Neural crest cell (in vitro differentiated cells): ENCODE measurements around the gene PRDM16. TPM values are rescaled to one million over a fixed set of nuclear protein-coding genes. Genes with fewer than 3 reads are reported as not detected.

Source experiments
- DNase-seq: peaks from one replicate; pipeline ENCODE4 v3.0.0; 2021; ENCODE audit warnings: low read depth, mixed read lengths, low spot score
- H3K27ac Mint-ChIP-seq: one replicate; pipeline ENCODE4 v1.8.0; 2021; ENCODE audit warnings: mild to moderate bottlenecking, mixed read lengths; ENCODE audit not compliant: unreplicated experiment
- H3K27me3 Mint-ChIP-seq: 2 replicates; pipeline ENCODE4 v1.8.0; 2021; ENCODE audit warnings: low read depth, mild to moderate bottlenecking, mixed read lengths
- H3K36me3 Mint-ChIP-seq: 2 replicates; pipeline ENCODE4 v1.8.0; 2021; ENCODE audit warnings: low read depth, mild to moderate bottlenecking, mixed read lengths
- H3K4me1 Mint-ChIP-seq: 2 replicates; pipeline ENCODE4 v1.8.0; 2021; ENCODE audit warnings: mixed read lengths
- H3K4me3 Mint-ChIP-seq: one replicate; pipeline ENCODE4 v1.8.0; 2021; ENCODE audit warnings: mild to moderate bottlenecking, mixed read lengths
- H3K9me3 Mint-ChIP-seq: 2 replicates; pipeline ENCODE4 v1.8.0; 2021; ENCODE audit warnings: mixed read lengths
- CTCF ChIP-seq: fragments of 200-600 bp; sonication (generic); conservative IDR thresholded peaks from 2 replicates; pipeline ENCODE4 v1.5.0; 2021; ENCODE audit warnings: antibody characterized with exemption, mild to moderate bottlenecking
- total RNA-seq: library from RNA; stranded (reverse); gene quantifications from 2 replicates; pipeline ENCODE4 v1.2.1, GENCODE V29; 2021

The PRDM16 gene
- total RNA-seq, 1 donor from 2014 or later: 11.7 TPM

- H3K9me3 Mint-ChIP-seq: no peaks in the 10 kb centered on the region
- no peaks in the 10 kb centered on the region for H3K4me1 Mint-ChIP-seq
- no peak for DNase-seq
- no peaks in the 10 kb centered on the region for H3K36me3 Mint-ChIP-seq
- H3K27ac Mint-ChIP-seq: no peak overlapping the region
- H3K4me3 Mint-ChIP-seq: no peak overlapping the region
- H3K27me3 Mint-ChIP-seq: no peaks in the 10 kb centered on the region
- no peak for TF ChIP-seq CTCF
Measured at GRCh38 chr1:3378411-3379208, 309.6 kb downstream of the PRDM16 start.

DNA sequence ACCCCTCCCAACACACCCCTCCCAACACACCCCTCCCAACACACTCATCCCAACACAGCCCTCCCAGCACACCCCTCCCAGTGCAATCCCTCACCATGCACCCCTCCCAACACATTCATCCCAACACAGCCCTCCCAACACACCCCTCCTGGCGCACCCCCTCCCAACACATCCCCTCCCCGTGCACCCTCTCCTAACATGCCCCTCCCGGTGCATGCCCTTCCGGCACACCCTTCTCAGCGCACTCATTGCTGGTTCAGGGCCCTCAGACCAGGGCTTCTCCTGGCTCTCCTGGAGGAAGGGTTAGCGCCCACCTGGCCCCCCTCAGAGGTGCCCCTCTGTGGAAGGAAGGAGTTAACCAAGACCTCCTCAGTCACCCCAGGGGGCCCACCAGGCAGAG, 310.9 kb downstream of the PRDM16 start:
- Mint-ChIP-seq H3K9me3 (no peaks in the 10 kb centered on the region), H3K27ac (no peak overlapping the region), H3K36me3 (no peaks in the 10 kb centered on the region), H3K27me3 (no peaks in the 10 kb centered on the region), H3K4me1 (no peaks in the 10 kb centered on the region), H3K4me3 (no peak overlapping the region)
- no peak for DNase-seq
- TF ChIP-seq CTCF: no peak

DNA sequence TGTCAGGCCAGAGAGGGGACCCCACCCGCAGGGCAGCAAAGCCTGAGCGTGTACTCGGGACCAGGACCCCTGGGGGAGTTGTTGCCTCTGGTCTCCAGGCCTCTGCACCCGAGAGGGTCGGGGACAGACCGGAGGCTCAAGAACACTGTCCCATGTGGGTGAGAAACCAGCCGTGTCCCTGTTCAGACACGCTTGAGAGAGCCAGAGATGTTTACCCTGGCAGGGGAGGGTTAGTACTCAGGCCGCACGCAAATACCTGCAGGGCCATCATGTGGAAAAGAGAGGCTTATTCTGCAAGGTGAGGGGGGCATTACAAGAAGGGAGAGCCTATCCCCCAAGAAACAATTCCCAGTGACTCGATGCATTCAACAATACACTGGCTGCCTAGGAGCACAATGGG, 311.5 kb downstream of the PRDM16 start:
- Mint-ChIP-seq H3K36me3 (no peaks in the 10 kb centered on the region), H3K4me3 (no peak overlapping the region), H3K9me3 (no peaks in the 10 kb centered on the region), H3K27me3 (no peaks in the 10 kb centered on the region), H3K4me1 (no peaks in the 10 kb centered on the region), H3K27ac (no peak overlapping the region)
- DNase-seq: no peak
- TF ChIP-seq CTCF: no peak

DNA sequence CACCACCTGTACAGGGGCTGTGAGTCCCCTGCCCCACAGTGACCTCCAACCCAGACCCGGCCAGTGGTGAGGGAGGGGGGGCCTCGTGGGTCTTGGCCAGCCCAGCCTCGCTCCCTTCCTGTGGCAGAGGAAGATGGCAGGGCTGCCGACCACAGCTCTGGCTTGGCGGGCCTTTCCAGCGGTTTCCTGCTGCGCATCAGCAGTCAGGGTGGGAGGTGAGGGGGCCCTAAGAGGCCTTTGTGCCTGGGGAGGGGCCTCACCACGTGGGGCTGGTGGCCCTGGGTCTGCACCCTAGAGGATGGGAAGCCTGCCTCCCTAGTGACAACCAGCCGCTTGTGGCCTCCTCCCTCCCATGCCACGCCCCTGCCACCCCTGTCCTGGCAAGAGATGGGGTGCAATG, 312.9 kb downstream of the PRDM16 start:
- Mint-ChIP-seq H3K4me3 (no peak overlapping the region), H3K4me1 (no peaks in the 10 kb centered on the region), H3K36me3 (no peaks in the 10 kb centered on the region), H3K27ac (no peak overlapping the region), H3K27me3 (no peaks in the 10 kb centered on the region), H3K9me3 (no peaks in the 10 kb centered on the region)
- TF ChIP-seq CTCF: no peak
- no peak for DNase-seq

DNA sequence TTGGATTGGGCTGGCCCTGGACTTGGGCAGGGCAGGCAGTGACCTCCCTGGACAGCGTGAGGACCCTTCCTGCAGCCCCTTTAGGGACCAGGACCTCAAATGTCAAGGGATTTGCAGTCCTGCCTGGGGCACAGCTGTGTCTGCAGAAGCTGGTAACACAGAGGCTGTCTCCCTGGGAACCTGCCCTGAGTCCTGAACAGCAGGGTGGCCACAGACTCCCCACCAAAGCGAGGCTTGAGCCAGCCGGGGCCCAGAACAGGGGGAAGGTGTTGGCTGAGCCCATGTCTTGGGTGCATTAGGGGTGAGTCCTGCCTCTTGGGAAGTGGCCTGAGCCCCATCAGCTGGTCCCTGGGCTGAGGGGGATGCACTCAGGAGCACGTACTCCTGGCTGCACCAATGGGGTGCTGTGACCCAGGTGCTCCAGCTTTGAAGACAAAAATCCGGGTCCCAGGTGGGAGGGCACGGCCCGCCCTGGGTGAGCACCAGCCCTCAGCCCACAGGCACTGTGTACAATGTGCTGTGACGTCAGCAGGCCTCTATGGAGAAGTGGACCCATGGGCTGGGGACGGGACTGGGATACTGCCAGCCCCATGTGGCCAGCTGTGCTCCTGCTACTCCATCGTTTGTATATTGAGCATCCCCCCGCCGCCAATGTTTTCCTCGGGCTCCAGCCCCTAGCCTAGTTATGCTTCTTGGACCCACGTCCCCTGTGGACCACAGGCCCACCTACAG, 313.5 kb downstream of the PRDM16 start:
- Mint-ChIP-seq H3K4me1 (no peaks in the 10 kb centered on the region), H3K36me3 (no peaks in the 10 kb centered on the region), H3K4me3 (no peak overlapping the region), H3K27ac (no peak overlapping the region), H3K27me3 (peaks cover 5% of the 10 kb centered on the region), H3K9me3 (no peaks in the 10 kb centered on the region)
- no peak for DNase-seq
- no peak for TF ChIP-seq CTCF
